K562 (cell line): ENCODE data around the gene MYO3B. TPM values are rescaled to one million over a fixed set of nuclear protein-coding genes. Genes with fewer than 3 reads are reported as not detected.
A peak's percentile ranks its signal among the peaks of the same experiment; 100 is the strongest.

ENCODE experiments used
- ATAC-seq: fragments of 200-7000 bp; cut with Tn5 transposase; 3 replicates; pipeline ENCODE4 v1.9.1; 2020; ENCODE audit warnings: moderate library complexity
- BruUV-seq: library from RNA; stranded (reverse); fragments of 400-500 nt; replicated peaks from 2 replicates; lab custom pipeline; 2021; lab: Mats Ljungman, UMichigan
- CTCF ChIA-PET: fragments of 300-600 bp; formaldehyde crosslinking; extraction: SDS; loops from one replicate; lab custom pipeline; 2021; ENCODE audit warnings: low intra/inter-chr PET ratio; lab: Yijun Ruan, JAX
- POLR2A ChIA-PET: fragments of 300-600, 350-650 bp; sonication (Branson Sonifier 250); formaldehyde crosslinking; extraction: SDS; loops from one replicate; lab custom pipeline; 2021; ENCODE audit warnings: antibody characterized with exemption, inconsistent platforms; lab: Yijun Ruan, JAX
- DNase-seq, 4 experiments: peaks; one replicate each; pipeline versions ENCODE4 v3.0.0 to v3.0.0-alpha.2; 2011 to 2018; ENCODE audit warnings: low spot score in 3 of 4, mixed read lengths in 3 of 4; ENCODE audit errors: extremely low read depth in 1 of 4
- FAIRE-seq: peaks from 2 replicates; lab custom pipeline; 2011; peaks lifted over from hg19 to GRCh38; lab: Jason Lieb, UNC
- H2AFZ ChIP-seq: 2 replicates; pipeline ENCODE4 v1.6.0; 2011; ENCODE audit warnings: low read depth, low read length, control low read depth, inconsistent platforms
- H3K27ac ChIP-seq: fragments of 200-600 bp; 3 replicates; pipeline ENCODE4 v1.8.0; 2011; ENCODE audit warnings: low read depth, mild to moderate bottlenecking, control low read depth, inconsistent platforms, low read length, moderate library complexity, mixed read lengths; ENCODE audit errors: extremely low read depth
- H3K27me3 ChIP-seq, 2 experiments: fragments of 300-600 bp in 1 of 2; 2 replicates in 1 of 2; 3 replicates in 1 of 2; pipeline versions ENCODE4 v1.6.0 to v1.8.0; 2011; ENCODE audit warnings: inconsistent platforms in 2 of 2, low read length in 2 of 2, mild to moderate bottlenecking in 1 of 2, mixed read lengths in 1 of 2, moderate library complexity in 1 of 2; ENCODE audit not compliant: control insufficient read depth in 2 of 2, insufficient read depth in 2 of 2
- H3K36me3 ChIP-seq: fragments of 300-600 bp; 3 replicates; pipeline ENCODE4 v1.8.0; 2011; ENCODE audit warnings: mild to moderate bottlenecking, low read length, inconsistent platforms; ENCODE audit not compliant: control insufficient read depth, insufficient read depth
- H3K4me1 ChIP-seq, 2 experiments: fragments of 200-600 bp in 1 of 2; replicated peaks in 1 of 2; 2 replicates in 1 of 2; 3 replicates in 1 of 2; pipeline versions ENCODE4 v1.5.1 to v1.8.0; 2011; ENCODE audit warnings: inconsistent platforms in 2 of 2, low read length in 2 of 2, mild to moderate bottlenecking in 1 of 2, mixed read lengths in 1 of 2, moderate library complexity in 1 of 2; ENCODE audit not compliant: control insufficient read depth in 2 of 2, insufficient read depth in 2 of 2
- H3K4me2 ChIP-seq: 2 replicates; pipeline ENCODE4 v1.6.1; 2011; ENCODE audit warnings: low read length, control low read depth, inconsistent platforms, mixed read lengths; ENCODE audit not compliant: insufficient read depth
- H3K4me3 ChIP-seq: fragments of 200-600 bp; sonication (generic), shearing (Covaris generic); 2 replicates; pipeline ENCODE4 v1.5.1; 2016; ENCODE audit warnings: control low read depth, inconsistent platforms
- H3K79me2 ChIP-seq: fragments of 200-600 bp; 3 replicates; pipeline ENCODE4 v1.8.0; 2011; ENCODE audit warnings: low read length, inconsistent platforms; ENCODE audit not compliant: control insufficient read depth, insufficient read depth
- H3K9ac ChIP-seq, 2 experiments: 2 replicates each; pipeline versions ENCODE4 v1.6.0 to v1.6.1; 2011; ENCODE audit warnings: low read depth in 2 of 2, low read length in 2 of 2, control low read depth in 1 of 2, inconsistent platforms in 1 of 2, mild to moderate bottlenecking in 1 of 2, mixed read lengths in 1 of 2; ENCODE audit not compliant: insufficient read depth in 1 of 2
- H3K9me1 ChIP-seq: one replicate; pipeline ENCODE4 v1.6.0; 2011; ENCODE audit warnings: inconsistent platforms, mild to moderate bottlenecking, low read length, moderate library complexity; ENCODE audit not compliant: control insufficient read depth, insufficient read depth
- H3K9me3 ChIP-seq: replicated peaks from 2 replicates; pipeline ENCODE4 v1.5.1; 2011; ENCODE audit warnings: low read depth, low read length, inconsistent platforms; ENCODE audit not compliant: control insufficient read depth, insufficient read depth
- H4K20me1 ChIP-seq: replicated peaks from 2 replicates; pipeline ENCODE4 v1.6.1; 2011; ENCODE audit warnings: low read length, inconsistent platforms, mixed read lengths; ENCODE audit not compliant: control insufficient read depth, insufficient read depth
- ATF1 ChIP-seq, 2 experiments: fragments of 450-650 bp in 1 of 2; IDR thresholded peaks; 2 replicates each; pipeline ENCODE4 v1.6.1; 2016; ENCODE audit warnings: missing compliant biosample characterization in 1 of 2, missing genetic modification characterization in 1 of 2
- GTF3C2 ChIP-seq: IDR thresholded peaks from 3 replicates; pipeline ENCODE4 v1.6.1; 2011; ENCODE audit warnings: borderline replicate concordance, mild to moderate bottlenecking, moderate library complexity; ENCODE audit not compliant: insufficient read length; ENCODE audit errors: extremely low read depth
- KLF6 ChIP-seq: fragments of 250-450 bp; sonication (Bioruptor Pico); IDR thresholded peaks from 2 replicates; pipeline ENCODE4 v1.4.0; 2020; ENCODE audit warnings: mild to moderate bottlenecking, moderate library complexity, borderline replicate concordance
- LCOR ChIP-seq: sonication (generic); formaldehyde crosslinking; IDR thresholded peaks from 2 replicates; pipeline ENCODE4 v1.8.0; 2022; ENCODE audit warnings: mild to moderate bottlenecking, missing genetic modification reagents
- ZBED1 ChIP-seq: IDR thresholded peaks from 2 replicates; pipeline ENCODE4 v1.6.1; 2014
- ZNF511 ChIP-seq: sonication (generic); formaldehyde crosslinking; IDR thresholded peaks from 2 replicates; pipeline ENCODE4 v1.8.0; 2022; ENCODE audit warnings: mild to moderate bottlenecking, missing genetic modification reagents
- WGBS: fragments of 100-300 bp; shearing (Covaris generic); methylation state at CpG from one replicate; pipeline ENCODE4 v1.1.6; 2016; ENCODE audit warnings: low coverage, mixed read lengths; ENCODE audit not compliant: insufficient coverage; ENCODE audit errors: missing lambda C conversion rate; 5-methylcytosine and 5-hydroxymethylcytosine counted together
- in situ Hi-C: fragments of 300-500 bp; cut with MboI; formaldehyde crosslinking; loops from 4 replicates; pipeline ENCODE4 v1.15.0; 2018; ENCODE audit warnings: inconsistent platforms, mixed read lengths
- intact Hi-C: fragments of 100-400 bp; cut with micrococcal nuclease; formaldehyde crosslinking; loops from 2 replicates; pipeline ENCODE4 v1.14.2; 2022
- polyA plus RNA-seq, 8 experiments: library from polyadenylated mRNA; depleted of rRNA in 4 of 8; stranded (reverse) in 5 of 8; unstranded in 3 of 8; fragments of >200 nt; fragmentation: Nextera tagmentation in 2 of 8; fragmentation: Illumina TruSeq in 1 of 8; extraction: Ambion mirVana in 2 of 8; extraction: Trizol in 1 of 8; gene quantifications; 2 replicates each; pipeline versions ENCODE4 v1.2.1 to v1.2.3, GENCODE V29; 2011 to 2014; ENCODE audit warnings: inconsistent platforms in 1 of 8, missing spikeins in 1 of 8
- total RNA-seq, 7 experiments: library from RNA; depleted of rRNA in 6 of 7; stranded (reverse); fragments of >200 nt in 6 of 7; fragmentation: Illumina TruSeq in 2 of 7; extraction: Trizol in 2 of 7; gene quantifications; 2 replicates each; pipeline versions ENCODE4 v1.2.1 to v1.2.3, GENCODE V29; 2011 to 2021; ENCODE audit warnings: low replicate concordance in 1 of 7

The MYO3B gene
- total and polyA plus RNA-seq, 9 of the 15 experiments (the other 6 are each of a cell fraction or from before 2014, with no cell fraction given) = 2.7 to 6.5 (median 3.6) TPM

GRCh38 chr2:170156592-170156991, 21.4 kb upstream of the MYO3B start:
- Histone ChIP-seq H3K9me3 (no peaks in the 10 kb centered on the region), H4K20me1 (no peaks in the 10 kb centered on the region), H3K9ac (no peak overlapping the region), H3K4me1 (peaks cover 14 to 28% of the 10 kb centered on the region in 2 experiments), H3K27me3 (no peaks in the 10 kb centered on the region), H3K79me2 (no peaks in the 10 kb centered on the region), H3K4me2 (no peak overlapping the region), H3K27ac (no peak overlapping the region), H3K36me3 (no peaks in the 10 kb centered on the region), H2AFZ (peak overlapping the region; percentile 83; the same call in 1 of the 2 replicates), H3K9me1 (no peaks in the 10 kb centered on the region), H3K4me3 (no peak overlapping the region)
- TF ChIP-seq ZBED1 (no peak), GTF3C2 (no peak), LCOR (CRISPR knock-in tag) (no peak), ZNF511 (CRISPR knock-in tag) (no peak), ATF1 (CRISPR knock-in tag; IDR thresholded peaks at IDR 0.05) (no peak), ATF1 (tag; IDR thresholded peaks at IDR 0.05) (no peak), KLF6 (CRISPR knock-in tag) (no peak)
- WGBS = 72% methylated on average over 3 of the region's 3 CpGs
- ATAC-seq = no peak
- in situ Hi-C loops (no loop called here), intact Hi-C loops (loop anchor here (10.0 kb wide), 1 partner anchor 222 kb away; no protein-coding TSS in a partner anchor)
- BruUV-seq = no TSS peak
- no peak for FAIRE-seq
- ChIA-PET POLR2A (interaction anchor here (2.3 to 2.7 kb wide), 2 partner anchors 11 kb away, joined by 9 to 10 read pairs; no protein-coding TSS in a partner anchor), CTCF (no interaction called here)
- no peak for DNase-seq
